PFSK-1 (cell line): ENCODE measurements around the gene TASP1.

Experiments
- FOXP2 ChIP-seq: optimal IDR thresholded peaks from 2 replicates; pipeline ENCODE3; 2011; ENCODE audit warnings: borderline replicate concordance, control low read depth, inconsistent platforms; ENCODE audit not compliant: insufficient read depth; ENCODE audit errors: extremely low read length, extremely low read depth
- POLR2AphosphoS5 ChIP-seq: IDR thresholded peaks from 2 replicates; pipeline ENCODE4 v1.6.1; 2012; ENCODE audit warnings: low read depth, mild to moderate bottlenecking, control low read depth, low read length, moderate library complexity
- SIN3A ChIP-seq: IDR thresholded peaks from 2 replicates; pipeline ENCODE4 v1.6.1; 2012; ENCODE audit warnings: mild to moderate bottlenecking, low read length, moderate library complexity, borderline replicate concordance; ENCODE audit not compliant: insufficient read depth
- TAF1 ChIP-seq: IDR thresholded peaks from 2 replicates; pipeline ENCODE4 v1.6.1; 2012; ENCODE audit warnings: low read length, control low read depth, borderline replicate concordance; ENCODE audit not compliant: insufficient read depth
- TF ChIP-seq, protein P1 (sequence below), 2 experiments: IDR thresholded peaks; 2 replicates each; pipeline versions ENCODE4 v1.6.1 to v1.8.0; 2011 to 2012; ENCODE audit warnings: low read depth in 2 of 2, low read length in 2 of 2, control low read depth in 1 of 2, inconsistent platforms in 1 of 2, mild to moderate bottlenecking in 1 of 2, moderate library complexity in 1 of 2; ENCODE audit not compliant: insufficient read depth in 1 of 2

Gene TASP1

GRCh38 chr20:13632431-13632830 lies 6.3 kb downstream of the TASP1 start:
- TF ChIP-seq POLR2AphosphoS5 (no peak), TAF1 (no peak), SIN3A (no peak), FOXP2 (no peak)
- TF ChIP-seq, protein P1, sequence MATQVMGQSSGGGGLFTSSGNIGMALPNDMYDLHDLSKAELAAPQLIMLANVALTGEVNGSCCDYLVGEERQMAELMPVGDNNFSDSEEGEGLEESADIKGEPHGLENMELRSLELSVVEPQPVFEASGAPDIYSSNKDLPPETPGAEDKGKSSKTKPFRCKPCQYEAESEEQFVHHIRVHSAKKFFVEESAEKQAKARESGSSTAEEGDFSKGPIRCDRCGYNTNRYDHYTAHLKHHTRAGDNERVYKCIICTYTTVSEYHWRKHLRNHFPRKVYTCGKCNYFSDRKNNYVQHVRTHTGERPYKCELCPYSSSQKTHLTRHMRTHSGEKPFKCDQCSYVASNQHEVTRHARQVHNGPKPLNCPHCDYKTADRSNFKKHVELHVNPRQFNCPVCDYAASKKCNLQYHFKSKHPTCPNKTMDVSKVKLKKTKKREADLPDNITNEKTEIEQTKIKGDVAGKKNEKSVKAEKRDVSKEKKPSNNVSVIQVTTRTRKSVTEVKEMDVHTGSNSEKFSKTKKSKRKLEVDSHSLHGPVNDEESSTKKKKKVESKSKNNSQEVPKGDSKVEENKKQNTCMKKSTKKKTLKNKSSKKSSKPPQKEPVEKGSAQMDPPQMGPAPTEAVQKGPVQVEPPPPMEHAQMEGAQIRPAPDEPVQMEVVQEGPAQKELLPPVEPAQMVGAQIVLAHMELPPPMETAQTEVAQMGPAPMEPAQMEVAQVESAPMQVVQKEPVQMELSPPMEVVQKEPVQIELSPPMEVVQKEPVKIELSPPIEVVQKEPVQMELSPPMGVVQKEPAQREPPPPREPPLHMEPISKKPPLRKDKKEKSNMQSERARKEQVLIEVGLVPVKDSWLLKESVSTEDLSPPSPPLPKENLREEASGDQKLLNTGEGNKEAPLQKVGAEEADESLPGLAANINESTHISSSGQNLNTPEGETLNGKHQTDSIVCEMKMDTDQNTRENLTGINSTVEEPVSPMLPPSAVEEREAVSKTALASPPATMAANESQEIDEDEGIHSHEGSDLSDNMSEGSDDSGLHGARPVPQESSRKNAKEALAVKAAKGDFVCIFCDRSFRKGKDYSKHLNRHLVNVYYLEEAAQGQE (IDR thresholded peaks at IDR 0.05; ENCODE audit: insufficient read depth in 1 of 2, low read depth in 2 of 2, low read length in 2 of 2): no peak

- TF ChIP-seq POLR2AphosphoS5 (no peak), TAF1 (no peak), SIN3A (no peak), FOXP2 (no peak)
- TF ChIP-seq, protein P1 (IDR thresholded peaks at IDR 0.05; ENCODE audit: insufficient read depth in 1 of 2, low read depth in 2 of 2, low read length in 2 of 2): no peak
These were observed 12.0 kb downstream of the TASP1 start for GRCh38 chr20:13626724-13627123.

- TF ChIP-seq SIN3A (no peak), TAF1 (no peak), FOXP2 (no peak), POLR2AphosphoS5 (no peak)
- TF ChIP-seq, protein P1 (IDR thresholded peaks at IDR 0.05; ENCODE audit: insufficient read depth in 1 of 2, low read depth in 2 of 2, low read length in 2 of 2): no peak
These were observed 13.3 kb downstream of the TASP1 start for GRCh38 chr20:13625304-13625979.

DNA sequence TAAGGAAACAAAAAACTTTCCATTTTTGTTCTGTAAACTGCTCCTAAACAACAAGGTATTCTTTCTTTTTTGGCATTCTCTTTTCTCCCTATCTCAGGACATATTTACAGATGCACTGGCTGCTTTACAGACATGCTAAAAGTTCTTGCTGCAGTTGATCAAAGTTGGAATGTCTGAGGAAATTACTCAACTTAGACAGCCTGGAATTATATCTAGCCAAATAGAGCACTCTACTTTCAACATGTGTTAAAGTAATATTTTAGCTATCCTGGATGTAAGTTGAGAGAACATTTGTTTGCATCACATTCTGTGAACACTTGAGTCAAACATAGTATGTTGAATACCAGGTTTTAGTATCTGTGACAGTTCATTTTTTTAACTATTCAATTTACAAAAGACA lies 24.8 kb downstream of the TASP1 start:
- TF ChIP-seq SIN3A (no peak), TAF1 (no peak), POLR2AphosphoS5 (no peak), FOXP2 (no peak)
- TF ChIP-seq, protein P1 (IDR thresholded peaks at IDR 0.05; ENCODE audit: insufficient read depth in 1 of 2, low read depth in 2 of 2, low read length in 2 of 2): no peak
